ENCODE measurements around the gene RFC4. TPM values are rescaled to one million over a fixed set of nuclear protein-coding genes. Genes with fewer than 3 reads are reported as not detected.
"Not testable (repeated sequence)": the region's sequence is repeated elsewhere in the genome, so short reads cannot be mapped to it uniquely, and the experiment has no call there.

The RFC4 gene
- total RNA-seq, 1 donor, result 9.3 TPM

- H3K4me3 ChIP-seq (ENCODE audit: low read length); H3K9me3 ChIP-seq (ENCODE audit: low read depth, low read length); H3K27me3 ChIP-seq (ENCODE audit: insufficient read depth, low read length): not testable (repeated sequence)
- peaks cover 12% of the 10 kb centered on the region for H3K4me1 ChIP-seq (ENCODE audit: insufficient read depth, low read length)
Measured at GRCh38 chr3:186811313-186811712, 5.0 kb upstream of the RFC4 start.

DNA sequence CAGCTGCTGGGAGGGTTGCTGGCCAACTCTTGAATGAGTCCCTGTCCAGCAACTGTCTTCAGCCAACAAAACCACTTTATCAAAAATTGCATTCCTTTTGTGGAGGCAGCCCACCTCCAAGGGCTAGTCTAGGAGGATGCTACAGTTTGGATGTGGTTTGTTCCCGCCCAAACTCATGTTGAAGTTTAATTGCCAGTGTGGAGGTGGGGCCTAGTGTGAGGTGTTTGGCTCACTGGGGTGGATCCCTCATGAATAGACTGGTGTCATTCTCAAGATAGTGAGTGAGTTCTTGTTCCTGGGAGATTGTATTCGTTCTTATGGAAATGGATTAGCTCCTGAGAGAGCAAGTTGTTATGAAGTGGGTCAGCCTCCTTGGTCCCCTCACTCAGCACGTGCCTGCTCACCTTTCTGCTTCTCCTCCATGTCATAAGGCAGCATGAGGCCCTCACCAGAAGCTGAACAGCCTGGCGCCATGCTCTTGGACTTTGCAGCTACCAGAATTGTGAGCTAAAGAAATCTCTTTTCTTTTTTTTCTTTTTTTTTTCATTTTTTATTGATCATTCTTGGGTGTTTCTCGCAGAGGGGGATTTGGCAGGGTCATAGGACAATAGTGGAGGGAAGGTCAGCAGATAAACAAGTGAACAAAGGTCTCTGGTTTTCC lies 4.2 kb upstream of the RFC4 start:
- Histone ChIP-seq H3K9me3 (ENCODE audit: low read depth, low read length) (no peaks in the 10 kb centered on the region), H3K27me3 (ENCODE audit: insufficient read depth, low read length) (no peaks in the 10 kb centered on the region), H3K4me1 (ENCODE audit: insufficient read depth, low read length) (peaks cover 16% of the 10 kb centered on the region), H3K4me3 (ENCODE audit: low read length) (no peak overlapping the region)

DNA sequence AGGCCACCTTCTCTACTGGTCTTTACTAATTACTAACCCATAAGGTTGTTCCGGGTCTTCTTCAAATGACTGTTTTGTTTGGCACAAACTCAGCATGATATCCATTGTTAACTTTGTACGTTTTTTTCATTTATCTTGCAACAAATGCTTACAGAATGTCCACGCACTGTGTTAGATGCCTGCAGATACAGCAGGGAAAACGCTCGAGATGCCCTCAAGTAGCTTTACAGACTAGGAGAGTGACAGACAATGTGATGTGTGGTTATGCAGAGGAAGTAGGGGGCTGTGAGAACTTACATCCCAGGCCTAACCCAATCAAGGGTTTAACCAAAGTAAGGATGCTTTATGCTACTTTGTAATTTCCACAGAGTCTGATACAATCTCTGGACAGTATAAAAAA lies 949 bp upstream of the RFC4 start:
- Histone ChIP-seq H3K9me3 (ENCODE audit: low read depth, low read length) (no peaks in the 10 kb centered on the region), H3K4me3 (ENCODE audit: low read length) (no peak overlapping the region), H3K27me3 (ENCODE audit: insufficient read depth, low read length) (no peaks in the 10 kb centered on the region), H3K4me1 (ENCODE audit: insufficient read depth, low read length) (peaks cover 19% of the 10 kb centered on the region)

DNA sequence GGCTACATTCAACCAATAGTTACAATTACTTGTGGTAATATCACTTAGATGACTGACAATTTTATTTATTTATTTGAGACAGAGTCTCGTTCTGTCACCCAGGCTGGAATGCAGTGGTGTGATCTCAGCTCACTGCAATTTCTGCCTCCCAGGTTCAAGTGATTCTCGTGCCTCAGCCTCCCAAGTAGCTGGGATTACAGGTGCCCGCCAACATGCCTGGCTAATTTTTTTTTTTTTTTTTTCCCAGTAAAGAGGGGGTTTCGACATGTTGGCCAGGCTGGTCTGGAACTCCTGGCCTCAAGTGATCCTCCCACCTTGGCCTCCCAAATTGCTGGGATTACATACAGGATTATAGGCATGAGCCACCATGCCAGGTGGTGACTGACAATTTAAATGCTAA lies 2.8 kb downstream of the RFC4 start:
- H3K4me1 ChIP-seq (ENCODE audit: insufficient read depth, low read length), result peaks cover 19% of the 10 kb centered on the region
- H3K4me3 ChIP-seq (ENCODE audit: low read length); H3K27me3 ChIP-seq (ENCODE audit: insufficient read depth, low read length); H3K9me3 ChIP-seq (ENCODE audit: low read depth, low read length): not testable (repeated sequence)

DNA sequence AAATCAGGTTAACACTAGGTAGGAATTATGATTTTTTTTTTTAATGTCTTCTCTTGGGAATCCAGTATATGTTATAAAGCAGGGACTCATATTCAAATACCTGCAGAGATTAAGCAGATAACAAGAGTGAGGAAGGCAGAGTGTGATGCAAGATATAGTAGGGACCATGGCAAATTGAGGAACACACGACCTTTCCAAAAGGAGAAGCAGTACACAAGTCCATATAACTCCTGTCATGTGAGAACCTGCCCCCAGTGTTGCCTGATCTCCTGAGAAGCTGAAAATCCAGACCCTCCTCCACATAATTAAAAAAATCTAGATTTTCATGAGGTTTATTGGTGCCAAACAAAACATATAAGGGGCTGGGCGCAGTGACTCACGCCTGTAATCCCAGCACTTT lies 3.6 kb downstream of the RFC4 start:
- Histone ChIP-seq H3K4me3 (ENCODE audit: low read length) (no peak overlapping the region), H3K4me1 (ENCODE audit: insufficient read depth, low read length) (peaks cover 19% of the 10 kb centered on the region), H3K9me3 (ENCODE audit: low read depth, low read length) (no peaks in the 10 kb centered on the region), H3K27me3 (ENCODE audit: insufficient read depth, low read length) (no peaks in the 10 kb centered on the region)

- H3K27me3 ChIP-seq (ENCODE audit: insufficient read depth, low read length), result no peaks in the 10 kb centered on the region
- peaks cover 5% of the 10 kb centered on the region for H3K4me1 ChIP-seq (ENCODE audit: insufficient read depth, low read length)
- H3K4me3 ChIP-seq (ENCODE audit: low read length), result no peak overlapping the region
- H3K9me3 ChIP-seq (ENCODE audit: low read depth, low read length), result no peaks in the 10 kb centered on the region
Measured at GRCh38 chr3:186800285-186800684, 6.0 kb downstream of the RFC4 start.

DNA sequence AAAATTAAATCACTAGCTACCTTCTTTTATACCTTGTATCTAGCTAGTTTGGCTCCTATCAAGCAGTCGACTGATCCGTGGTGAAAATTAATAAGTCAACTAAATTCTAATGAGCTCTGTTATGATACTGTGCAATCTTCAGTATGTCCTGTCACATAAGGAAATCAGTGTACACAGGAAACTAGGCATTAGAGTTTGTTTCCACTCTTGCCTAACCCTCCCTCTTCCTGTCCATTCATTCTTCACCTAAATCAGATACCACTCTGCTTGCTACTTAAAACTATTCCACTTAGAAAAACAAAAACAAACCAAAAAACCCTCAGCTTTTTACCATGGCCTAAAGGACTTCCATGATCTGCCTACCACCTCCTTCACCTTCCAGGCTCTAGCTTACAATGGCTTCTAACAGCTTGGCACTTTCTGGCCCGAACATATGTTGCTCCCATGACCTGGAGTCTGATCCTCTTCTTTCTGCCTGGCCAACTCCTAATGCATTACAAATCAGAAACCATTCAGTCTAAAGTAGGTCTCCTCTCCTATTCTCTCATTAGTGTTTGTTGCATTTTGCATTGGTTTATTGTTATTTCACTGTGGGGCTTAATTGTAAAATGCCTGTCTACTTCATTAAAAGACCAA lies 7.9 kb downstream of the RFC4 start:
- Histone ChIP-seq H3K4me3 (ENCODE audit: low read length) (no peak overlapping the region), H3K27me3 (ENCODE audit: insufficient read depth, low read length) (no peaks in the 10 kb centered on the region), H3K9me3 (ENCODE audit: low read depth, low read length) (no peaks in the 10 kb centered on the region), H3K4me1 (ENCODE audit: insufficient read depth, low read length) (no peaks in the 10 kb centered on the region)

- Histone ChIP-seq H3K4me3 (ENCODE audit: low read length) (no peak overlapping the region), H3K4me1 (ENCODE audit: insufficient read depth, low read length) (peaks cover 22% of the 10 kb centered on the region), H3K9me3 (ENCODE audit: low read depth, low read length) (no peaks in the 10 kb centered on the region), H3K27me3 (ENCODE audit: insufficient read depth, low read length) (no peaks in the 10 kb centered on the region)
Measured at GRCh38 chr3:186790261-186790981, 15.9 kb downstream of the RFC4 start.

GRCh38 chr3:186789554-186790260 lies 16.6 kb downstream of the RFC4 start:
- Histone ChIP-seq H3K4me3 (ENCODE audit: low read length) (no peak overlapping the region), H3K9me3 (ENCODE audit: low read depth, low read length) (no peaks in the 10 kb centered on the region), H3K4me1 (ENCODE audit: insufficient read depth, low read length) (peaks cover 29% of the 10 kb centered on the region), H3K27me3 (ENCODE audit: insufficient read depth, low read length) (no peaks in the 10 kb centered on the region)

GRCh38 chr3:186788482-186789370 lies 17.6 kb downstream of the RFC4 start:
- Histone ChIP-seq H3K27me3 (ENCODE audit: insufficient read depth, low read length) (no peaks in the 10 kb centered on the region), H3K4me3 (ENCODE audit: low read length) (no peak overlapping the region), H3K4me1 (ENCODE audit: insufficient read depth, low read length) (peaks cover 35% of the 10 kb centered on the region), H3K9me3 (ENCODE audit: low read depth, low read length) (no peaks in the 10 kb centered on the region)

DNA sequence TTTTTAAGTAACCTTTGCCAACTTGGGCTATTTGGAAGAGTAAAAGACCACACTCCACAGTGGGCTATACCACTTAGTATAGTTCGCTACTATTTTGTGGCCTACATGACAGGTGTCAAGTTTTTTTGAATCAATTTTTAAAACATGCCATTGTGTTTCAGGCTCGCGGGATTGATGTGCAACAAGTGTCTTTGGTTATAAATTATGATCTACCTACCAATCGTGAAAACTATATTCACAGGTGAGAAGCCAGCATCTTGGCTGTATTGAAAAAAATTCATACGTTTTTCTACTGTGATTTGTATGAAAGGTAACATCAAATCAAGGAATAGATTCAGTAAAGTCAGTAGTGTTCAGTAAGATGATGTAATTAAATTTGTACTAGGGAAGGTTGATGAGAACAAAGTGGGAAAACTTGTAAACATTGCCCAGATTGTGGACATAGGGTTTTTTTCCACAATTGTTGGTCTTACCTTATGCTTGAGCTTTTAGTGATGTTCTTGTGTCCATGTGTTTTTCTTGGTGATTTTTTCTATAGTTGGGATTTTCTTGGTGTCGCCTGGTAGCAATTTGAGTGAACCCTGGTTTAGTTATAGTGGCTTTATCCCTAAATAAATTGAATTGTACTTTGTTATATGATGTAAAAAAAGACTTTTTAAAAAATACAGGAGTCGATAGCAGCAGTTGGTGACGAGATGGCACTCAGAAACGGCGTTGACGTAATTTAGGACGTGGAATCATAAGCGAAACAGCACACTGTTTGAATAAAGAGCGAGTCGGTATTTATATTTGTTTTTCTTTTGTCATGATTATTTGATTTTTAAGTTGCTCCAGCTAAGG lies 18.4 kb downstream of the RFC4 start:
- H3K4me3 ChIP-seq (ENCODE audit: low read length), result no peak overlapping the region
- H3K9me3 ChIP-seq (ENCODE audit: low read depth, low read length), result no peaks in the 10 kb centered on the region
- no peaks in the 10 kb centered on the region for H3K27me3 ChIP-seq (ENCODE audit: insufficient read depth, low read length)
- peaks cover 35% of the 10 kb centered on the region for H3K4me1 ChIP-seq (ENCODE audit: insufficient read depth, low read length)

DNA sequence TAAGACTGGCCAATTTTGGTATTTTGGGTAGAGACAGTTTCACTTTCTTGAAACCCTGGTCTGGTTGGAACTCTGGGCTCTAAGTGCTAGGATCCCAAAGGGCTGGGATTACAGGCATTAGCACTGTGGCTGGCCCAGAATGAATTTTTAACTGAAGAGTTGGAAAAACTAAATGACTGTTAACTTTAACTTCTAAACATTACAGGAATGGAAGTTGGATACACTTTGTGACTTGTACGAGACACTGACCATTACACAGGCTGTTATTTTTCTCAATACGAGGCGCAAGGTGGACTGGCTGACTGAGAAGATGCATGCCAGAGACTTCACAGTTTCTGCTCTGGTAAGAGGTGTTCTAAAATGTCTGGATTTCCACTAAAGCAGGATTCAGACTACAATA lies 19.4 kb downstream of the RFC4 start:
- no peaks in the 10 kb centered on the region for H3K27me3 ChIP-seq (ENCODE audit: insufficient read depth, low read length)
- peaks cover 35% of the 10 kb centered on the region for H3K4me1 ChIP-seq (ENCODE audit: insufficient read depth, low read length)
- no peaks in the 10 kb centered on the region for H3K9me3 ChIP-seq (ENCODE audit: low read depth, low read length)
- H3K4me3 ChIP-seq (ENCODE audit: low read length), result no peak overlapping the region

- Histone ChIP-seq H3K27me3 (ENCODE audit: insufficient read depth, low read length) (no peaks in the 10 kb centered on the region), H3K4me3 (ENCODE audit: low read length) (peak overlapping the region; percentile 100), H3K4me1 (ENCODE audit: insufficient read depth, low read length) (peaks cover 35% of the 10 kb centered on the region), H3K9me3 (ENCODE audit: low read depth, low read length) (no peaks in the 10 kb centered on the region)
Measured at GRCh38 chr3:186785495-186786018, 20.7 kb downstream of the RFC4 start.
